GM12878 (cell line): ENCODE measurements around the gene SCD5. TPM values are rescaled to one million over a fixed set of nuclear protein-coding genes. Genes with fewer than 3 reads are reported as not detected.

Source experiments
- ATAC-seq: fragments of 200-7000 bp; cut with Tn5 transposase; 3 replicates; pipeline ENCODE4 v1.9.1; 2020; ENCODE audit warnings: mild to moderate bottlenecking, moderate library complexity
- BruUV-seq: library from RNA; stranded (reverse); fragments of 400-500 nt; replicated peaks from 2 replicates; lab custom pipeline; 2021; lab: Mats Ljungman, UMichigan
- CTCF ChIA-PET: fragments of 300-600 bp; sonication (Branson Sonifier 250); formaldehyde crosslinking; extraction: SDS; loops from one replicate; lab custom pipeline; 2021; ENCODE audit warnings: inconsistent platforms; lab: Yijun Ruan, JAX
- POLR2A ChIA-PET: fragments of 350-600 bp; formaldehyde crosslinking; extraction: SDS; loops from one replicate; lab custom pipeline; 2021; ENCODE audit warnings: inconsistent platforms; lab: Charles Lee
- RAD21 ChIA-PET: fragments of 300-600 bp; sonication (Branson Sonifier 250); formaldehyde crosslinking; loops from one replicate; lab custom pipeline; 2023; ENCODE audit warnings: antibody characterized with exemption; ENCODE audit not compliant: unreplicated experiment; lab: Charles Lee
- SMC1A ChIA-PET: fragments of 300-600 bp; sonication (Branson Sonifier 250); formaldehyde crosslinking; loops from one replicate; lab custom pipeline; 2023; ENCODE audit not compliant: unreplicated experiment, uncharacterized antibody; lab: Charles Lee
- DNase-seq: peaks from one replicate; pipeline ENCODE4 v3.0.0-alpha.2; 2011; ENCODE audit warnings: low read depth, low spot score
- FAIRE-seq: peaks from 3 replicates; lab custom pipeline; 2011; peaks lifted over from hg19 to GRCh38; lab: Jason Lieb, UNC
- H2AFZ ChIP-seq: 2 replicates; pipeline ENCODE4 v1.6.0; 2011; ENCODE audit warnings: low read depth, low read length, control low read depth; ENCODE audit not compliant: control insufficient read depth
- H3K27ac ChIP-seq: 2 replicates; pipeline ENCODE4 v1.5.1; 2011; ENCODE audit warnings: control low read depth; ENCODE audit not compliant: control insufficient read depth, insufficient read depth
- H3K27me3 ChIP-seq, 2 experiments: replicated peaks in 1 of 2; 2 replicates each; pipeline versions ENCODE4 v1.6.0 to v1.6.1; 2011; ENCODE audit warnings: low read length in 1 of 2; ENCODE audit not compliant: control insufficient read depth in 2 of 2, insufficient read depth in 2 of 2
- H3K36me3 ChIP-seq, 2 experiments: 2 replicates each; pipeline ENCODE4 v1.5.1; 2011; ENCODE audit warnings: low read length in 1 of 2; ENCODE audit not compliant: control insufficient read depth in 2 of 2, insufficient read depth in 2 of 2
- H3K4me1 ChIP-seq: 2 replicates; pipeline ENCODE4 v1.6.1; 2011; ENCODE audit warnings: mild to moderate bottlenecking, low read length, moderate library complexity, mixed read lengths; ENCODE audit not compliant: control insufficient read depth, insufficient read depth
- H3K4me2 ChIP-seq: 2 replicates; pipeline ENCODE4 v1.6.0; 2011; ENCODE audit warnings: control low read depth; ENCODE audit not compliant: control insufficient read depth, insufficient read depth
- H3K4me3 ChIP-seq: fragments of 200-600 bp; sonication (generic); 2 replicates; pipeline ENCODE4 v1.5.1; 2016
- H3K79me2 ChIP-seq: 2 replicates; pipeline ENCODE4 v1.6.0; 2011; ENCODE audit warnings: low read length; ENCODE audit not compliant: control insufficient read depth, insufficient read depth
- H3K9ac ChIP-seq: 2 replicates; pipeline ENCODE4 v1.8.0; 2011; ENCODE audit warnings: low read length, control low read depth, mixed read lengths; ENCODE audit not compliant: control insufficient read depth, insufficient read depth
- H3K9me3 ChIP-seq: replicated peaks from 3 replicates; pipeline ENCODE4 v1.5.1; 2011; ENCODE audit warnings: mild to moderate bottlenecking, low read length; ENCODE audit not compliant: control insufficient read depth, insufficient read depth
- H4K20me1 ChIP-seq: 2 replicates; pipeline ENCODE4 v1.6.0; 2011; ENCODE audit not compliant: control insufficient read depth, insufficient read depth
- BRCA1 ChIP-seq: IDR thresholded peaks from 2 replicates; pipeline ENCODE4 v1.6.1; 2011; ENCODE audit warnings: low read depth, low read length, improper control_type of control experiment
- EGR1 ChIP-seq, 2 experiments: IDR thresholded peaks; 1 replicate in 1 of 2; 2 replicates in 1 of 2; pipeline ENCODE4 v1.6.1; 2011 to 2012; ENCODE audit warnings: low read depth in 2 of 2, low read length in 2 of 2, borderline replicate concordance in 1 of 2, mild to moderate bottlenecking in 1 of 2, moderate library complexity in 1 of 2
- HDGF ChIP-seq: fragments of 450-650 bp; IDR thresholded peaks from 2 replicates; pipeline ENCODE4 v1.6.1; 2016; ENCODE audit warnings: antibody characterized with exemption
- MXI1 ChIP-seq: fragments of 150-350 bp; IDR thresholded peaks from 2 replicates; pipeline ENCODE4 v1.6.1; 2011; ENCODE audit warnings: low read depth, mild to moderate bottlenecking, inconsistent platforms, low read length, improper control_type of control experiment
- PKNOX1 ChIP-seq: fragments of 450-650 bp; IDR thresholded peaks from 2 replicates; pipeline ENCODE4 v1.6.1; 2016; ENCODE audit warnings: mild to moderate bottlenecking
- POLR2A ChIP-seq: IDR thresholded peaks from 2 replicates; pipeline ENCODE4 v1.6.1; 2011; ENCODE audit warnings: low read depth, mild to moderate bottlenecking, low read length
- RAD21 ChIP-seq: IDR thresholded peaks from 2 replicates; pipeline ENCODE4 v1.6.1; 2011; ENCODE audit warnings: mild to moderate bottlenecking, low read depth, low read length, moderate library complexity; ENCODE audit not compliant: insufficient read depth
- RBBP5 ChIP-seq: fragments of 200-600 bp; sonication (generic); conservative IDR thresholded peaks from 2 replicates; pipeline ENCODE4 v1.6.1; 2016
- RELA ChIP-seq: fragments of 450-650 bp; IDR thresholded peaks from 2 replicates; pipeline ENCODE4 v1.8.0; 2014; ENCODE audit warnings: borderline replicate concordance; ENCODE audit not compliant: partially characterized antibody
- ZSCAN29 ChIP-seq: fragments of 450-650 bp; IDR thresholded peaks from 2 replicates; pipeline ENCODE4 v1.6.1; 2017; ENCODE audit warnings: mild to moderate bottlenecking, moderate library complexity
- WGBS: methylation state at CpG from one replicate; pipeline ENCODE4 v1.1.6; 2016; ENCODE audit warnings: low lambda C conversion rate; ENCODE audit not compliant: insufficient replicate concordance, insufficient coverage; ENCODE audit errors: missing lambda C conversion rate; 5-methylcytosine and 5-hydroxymethylcytosine counted together
- in situ Hi-C: fragments of 300-500 bp; cut with MboI; formaldehyde crosslinking; loops from 9 replicates; pipeline ENCODE4 v1.14.3; 2018; ENCODE audit warnings: mixed read lengths
- intact Hi-C: fragments of 100-400 bp; cut with micrococcal nuclease; formaldehyde crosslinking; loops from one replicate; pipeline ENCODE4 v1.14.2; 2022; ENCODE audit not compliant: unreplicated experiment
- polyA plus RNA-seq, 11 experiments: library from polyadenylated mRNA; depleted of rRNA in 4 of 11; unstranded in 6 of 11; stranded (reverse) in 5 of 11; fragments of >200 nt; fragmentation: Nextera tagmentation in 4 of 11; fragmentation: Illumina TruSeq in 1 of 11; extraction: Ambion mirVana in 4 of 11; extraction: Trizol in 1 of 11; gene quantifications; 1 replicate in 1 of 11; 2 replicates in 10 of 11; pipeline versions ENCODE4 v1.2.1 to v1.2.3, GENCODE V29; 2011 to 2016; ENCODE audit warnings: inconsistent platforms in 2 of 11, missing spikeins in 2 of 11, low read depth in 1 of 11
- total RNA-seq, 4 experiments: library from RNA; depleted of rRNA in 3 of 4; stranded (reverse); fragments of >200 nt in 3 of 4; fragmentation: Illumina TruSeq in 1 of 4; extraction: Trizol in 1 of 4; gene quantifications; 2 replicates each; pipeline versions ENCODE4 v1.2.1 to v1.2.3, GENCODE V29; 2013 to 2021
- TF ChIP-seq, protein P1 (sequence below): fragments of 450-650 bp; formaldehyde crosslinking; IDR thresholded peaks from 2 replicates; pipeline ENCODE4 v1.4.0; 2020; ENCODE audit warnings: mild to moderate bottlenecking, moderate library complexity

Gene SCD5
- total and polyA plus RNA-seq, 10 of the 15 experiments (the other 5 are each of a cell fraction or from before 2014, with no cell fraction given), result 2.4 to 15.0 (median 4.2) TPM

DNA sequence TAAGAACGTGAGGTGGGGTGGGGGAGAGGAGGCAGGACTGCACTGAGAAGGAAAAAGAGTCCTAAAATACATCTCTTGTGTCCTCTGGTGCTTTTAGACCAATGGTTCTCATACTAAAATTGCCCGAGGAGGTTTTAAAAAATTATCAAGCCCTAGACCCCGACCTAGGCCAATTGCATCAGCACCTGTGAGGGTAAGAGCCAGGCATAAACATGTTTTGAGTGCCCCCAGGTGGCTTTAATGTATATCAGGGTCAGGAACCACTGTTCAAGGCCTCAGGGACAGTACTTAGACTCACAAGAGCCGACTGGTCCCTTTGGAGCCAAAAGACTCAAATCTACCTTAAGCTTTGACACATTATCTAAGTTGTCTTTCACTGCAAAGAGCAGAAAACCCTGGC, 199.3 kb downstream of the SCD5 start:
- H3K4me1 ChIP-seq, result no peaks in the 10 kb centered on the region
- H3K27ac ChIP-seq, result no peak overlapping the region
- RAD21 ChIA-PET, result no interaction called here
- H3K4me2 ChIP-seq, result no peak overlapping the region
- H3K4me3 ChIP-seq, result no peak overlapping the region
- intact Hi-C loops (no loop called here), in situ Hi-C loops (no loop called here)
- no peak overlapping the region for H2AFZ ChIP-seq
- H3K79me2 ChIP-seq, result no peaks in the 10 kb centered on the region
- no peak for DNase-seq
- no peak overlapping the region for H3K9ac ChIP-seq
- 0 out of 3 replicates have a peak, but pooled peaks have one; percentile 18 for ATAC-seq
- POLR2A ChIA-PET, result no interaction called here
- WGBS, result 12% methylated on average over 4 of the region's 4 CpGs
- SMC1A ChIA-PET, result no interaction called here
- no peaks in the 10 kb centered on the region for H3K36me3 ChIP-seq
- BruUV-seq, result no TSS peak
- CTCF ChIA-PET, result no interaction called here
- FAIRE-seq, result no peak
- TF ChIP-seq MXI1, result no peak
- TF ChIP-seq RAD21, result 0 out of 2 replicates have a peak, but pooled peaks have one; percentile 2
- TF ChIP-seq PKNOX1, result no peak
- no peaks in the 10 kb centered on the region for H3K9me3 ChIP-seq
- no peaks in the 10 kb centered on the region; a peak in 2 of 4 replicates for H3K27me3 ChIP-seq
- H4K20me1 ChIP-seq, result no peaks in the 10 kb centered on the region

GRCh38 chr4:82594456-82594855, 204.1 kb downstream of the SCD5 start:
- Histone ChIP-seq H3K4me2 (no peak overlapping the region), H3K4me3 (no peak overlapping the region), H3K27me3 (peaks cover 0 to 2% of the 10 kb centered on the region in 2 experiments; a peak in 1 of 4 replicates), H3K9ac (no peak overlapping the region), H3K79me2 (no peaks in the 10 kb centered on the region), H4K20me1 (no peaks in the 10 kb centered on the region), H3K27ac (no peak overlapping the region), H3K9me3 (no peaks in the 10 kb centered on the region), H2AFZ (no peak overlapping the region), H3K36me3 (no peaks in the 10 kb centered on the region), H3K4me1 (no peaks in the 10 kb centered on the region)
- intact Hi-C loops, result no loop called here
- POLR2A ChIA-PET, result no interaction called here
- TF ChIP-seq EGR1 (IDR thresholded peaks at IDR 0.05; ENCODE audit: borderline replicate concordance in 1 of 2, low read depth in 2 of 2, low read length in 2 of 2), result no peak
- TF ChIP-seq, protein P1, sequence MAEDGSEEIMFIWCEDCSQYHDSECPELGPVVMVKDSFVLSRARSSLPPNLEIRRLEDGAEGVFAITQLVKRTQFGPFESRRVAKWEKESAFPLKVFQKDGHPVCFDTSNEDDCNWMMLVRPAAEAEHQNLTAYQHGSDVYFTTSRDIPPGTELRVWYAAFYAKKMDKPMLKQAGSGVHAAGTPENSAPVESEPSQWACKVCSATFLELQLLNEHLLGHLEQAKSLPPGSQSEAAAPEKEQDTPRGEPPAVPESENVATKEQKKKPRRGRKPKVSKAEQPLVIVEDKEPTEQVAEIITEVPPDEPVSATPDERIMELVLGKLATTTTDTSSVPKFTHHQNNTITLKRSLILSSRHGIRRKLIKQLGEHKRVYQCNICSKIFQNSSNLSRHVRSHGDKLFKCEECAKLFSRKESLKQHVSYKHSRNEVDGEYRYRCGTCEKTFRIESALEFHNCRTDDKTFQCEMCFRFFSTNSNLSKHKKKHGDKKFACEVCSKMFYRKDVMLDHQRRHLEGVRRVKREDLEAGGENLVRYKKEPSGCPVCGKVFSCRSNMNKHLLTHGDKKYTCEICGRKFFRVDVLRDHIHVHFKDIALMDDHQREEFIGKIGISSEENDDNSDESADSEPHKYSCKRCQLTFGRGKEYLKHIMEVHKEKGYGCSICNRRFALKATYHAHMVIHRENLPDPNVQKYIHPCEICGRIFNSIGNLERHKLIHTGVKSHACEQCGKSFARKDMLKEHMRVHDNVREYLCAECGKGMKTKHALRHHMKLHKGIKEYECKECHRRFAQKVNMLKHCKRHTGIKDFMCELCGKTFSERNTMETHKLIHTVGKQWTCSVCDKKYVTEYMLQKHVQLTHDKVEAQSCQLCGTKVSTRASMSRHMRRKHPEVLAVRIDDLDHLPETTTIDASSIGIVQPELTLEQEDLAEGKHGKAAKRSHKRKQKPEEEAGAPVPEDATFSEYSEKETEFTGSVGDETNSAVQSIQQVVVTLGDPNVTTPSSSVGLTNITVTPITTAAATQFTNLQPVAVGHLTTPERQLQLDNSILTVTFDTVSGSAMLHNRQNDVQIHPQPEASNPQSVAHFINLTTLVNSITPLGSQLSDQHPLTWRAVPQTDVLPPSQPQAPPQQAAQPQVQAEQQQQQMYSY (CRISPR knock-in tag), result no peak
- TF ChIP-seq ZSCAN29, result no peak
- no peak for TF ChIP-seq POLR2A
- TF ChIP-seq RBBP5, result no peak
- no peak for TF ChIP-seq HDGF
- no peak for TF ChIP-seq BRCA1
- no peak for TF ChIP-seq RELA
- no TSS peak for BruUV-seq
- in situ Hi-C loops, result no loop called here
- RAD21 ChIA-PET, result no interaction called here
- WGBS, result 35% methylated on average over 4 of the region's 4 CpGs
- no peak for DNase-seq
- ATAC-seq, result no peak
- CTCF ChIA-PET, result interaction anchor here (1.0 kb wide), 1 partner anchor 145 kb away, joined by 3 read pairs; no protein-coding TSS in a partner anchor
- FAIRE-seq, result no peak
- SMC1A ChIA-PET, result no interaction called here
